Nephron (organoid): ENCODE measurements around the gene HNRNPA0.

Experiments
- H3K27ac Mint-ChIP-seq, 3 experiments: 2 replicates each; pipeline ENCODE4 v1.8.0; 2020; ENCODE audit warnings: mixed read lengths in 3 of 3, mild to moderate bottlenecking in 2 of 3, moderate library complexity in 1 of 3
- H3K27me3 Mint-ChIP-seq: 2 replicates; pipeline ENCODE4 v1.8.0; 2021; ENCODE audit warnings: low read depth, mild to moderate bottlenecking, moderate library complexity, mixed read lengths
- H3K36me3 Mint-ChIP-seq: 2 replicates; pipeline ENCODE4 v1.8.0; 2020; ENCODE audit warnings: low read depth, mixed read lengths
- H3K4me1 Mint-ChIP-seq: 2 replicates; pipeline ENCODE4 v1.8.0; 2020; ENCODE audit warnings: mixed read lengths
- H3K4me3 Mint-ChIP-seq, 3 experiments: 2 replicates each; pipeline ENCODE4 v1.8.0; 2020; ENCODE audit warnings: mild to moderate bottlenecking in 3 of 3, mixed read lengths in 3 of 3, moderate library complexity in 2 of 3
- H3K9me3 Mint-ChIP-seq: 2 replicates; pipeline ENCODE4 v1.8.0; 2020; ENCODE audit warnings: mixed read lengths
- TF ChIP-seq, protein P1 (sequence below), 3 experiments: fragments of 200-600 bp; sonication (generic); IDR thresholded peaks; one replicate each; pipeline ENCODE4 v1.5.0; 2021; ENCODE audit warnings: antibody characterized with exemption in 3 of 3; ENCODE audit not compliant: unreplicated experiment in 3 of 3

The HNRNPA0 gene

DNA sequence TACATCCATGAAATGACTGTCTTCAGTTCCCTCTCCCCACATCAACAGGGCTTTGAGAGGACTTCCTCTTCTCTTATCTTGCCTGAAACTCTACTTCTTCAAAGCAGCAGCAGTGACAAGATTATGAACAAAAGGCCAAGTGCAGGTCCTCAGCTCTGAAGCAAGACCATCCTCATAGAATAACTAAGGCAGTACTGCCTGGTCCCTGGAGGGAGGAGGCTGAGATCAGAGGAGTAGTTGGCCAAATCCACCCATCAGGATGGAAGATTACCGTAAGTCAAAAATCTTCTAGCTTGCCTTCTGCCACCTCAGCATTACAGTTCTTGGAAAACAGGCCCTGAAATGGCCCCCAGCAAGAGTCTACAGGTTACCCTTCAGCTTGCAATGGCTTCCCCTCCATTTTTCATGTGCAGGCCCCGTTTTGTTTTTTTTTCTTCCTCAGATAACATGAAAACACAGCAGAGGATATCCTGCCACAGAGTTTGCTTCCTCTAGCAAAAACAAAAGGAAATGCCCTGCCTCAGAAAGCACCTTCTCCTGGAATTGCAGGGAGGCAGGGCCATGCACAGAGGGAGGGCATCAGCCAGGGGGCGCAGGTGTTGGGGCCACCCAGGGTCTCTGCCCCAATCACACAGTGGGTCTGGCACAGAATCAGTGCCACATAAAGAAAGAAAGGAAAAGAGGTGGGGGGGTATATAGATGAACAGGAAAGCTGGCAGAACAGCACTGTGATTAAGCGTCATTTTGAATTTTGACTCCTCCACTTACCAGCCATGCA is 58.3 kb downstream of the HNRNPA0 start:
- H3K27me3 Mint-ChIP-seq: no peaks in the 10 kb centered on the region
- TF ChIP-seq, protein P1, sequence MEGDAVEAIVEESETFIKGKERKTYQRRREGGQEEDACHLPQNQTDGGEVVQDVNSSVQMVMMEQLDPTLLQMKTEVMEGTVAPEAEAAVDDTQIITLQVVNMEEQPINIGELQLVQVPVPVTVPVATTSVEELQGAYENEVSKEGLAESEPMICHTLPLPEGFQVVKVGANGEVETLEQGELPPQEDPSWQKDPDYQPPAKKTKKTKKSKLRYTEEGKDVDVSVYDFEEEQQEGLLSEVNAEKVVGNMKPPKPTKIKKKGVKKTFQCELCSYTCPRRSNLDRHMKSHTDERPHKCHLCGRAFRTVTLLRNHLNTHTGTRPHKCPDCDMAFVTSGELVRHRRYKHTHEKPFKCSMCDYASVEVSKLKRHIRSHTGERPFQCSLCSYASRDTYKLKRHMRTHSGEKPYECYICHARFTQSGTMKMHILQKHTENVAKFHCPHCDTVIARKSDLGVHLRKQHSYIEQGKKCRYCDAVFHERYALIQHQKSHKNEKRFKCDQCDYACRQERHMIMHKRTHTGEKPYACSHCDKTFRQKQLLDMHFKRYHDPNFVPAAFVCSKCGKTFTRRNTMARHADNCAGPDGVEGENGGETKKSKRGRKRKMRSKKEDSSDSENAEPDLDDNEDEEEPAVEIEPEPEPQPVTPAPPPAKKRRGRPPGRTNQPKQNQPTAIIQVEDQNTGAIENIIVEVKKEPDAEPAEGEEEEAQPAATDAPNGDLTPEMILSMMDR (IDR thresholded peaks at IDR 0.05; ENCODE audit: unreplicated experiment in 3 of 3): no peak
- peaks cover 20% of the 10 kb centered on the region for H3K36me3 Mint-ChIP-seq
- peaks cover 38% of the 10 kb centered on the region for H3K4me1 Mint-ChIP-seq
- no peaks in the 10 kb centered on the region for H3K9me3 Mint-ChIP-seq
- no peak overlapping the region for H3K4me3 Mint-ChIP-seq
- peak overlapping the region in 2 of 3 experiments; percentile 1 to 90 for H3K27ac Mint-ChIP-seq
